Progenitor cell of endocrine pancreas (in vitro differentiated cells): Measurements from ENCODE around the gene OOSP4A. TPM values are rescaled to one million over a fixed set of nuclear protein-coding genes. Genes with fewer than 3 reads are reported as not detected.

Source experiments
- DNase-seq: peaks from one replicate; pipeline ENCODE4 v3.0.0; 2021; ENCODE audit warnings: low spot score; ENCODE audit not compliant: unreplicated experiment
- H3K27ac Mint-ChIP-seq: 2 replicates; pipeline ENCODE4 v1.8.0; 2021; ENCODE audit warnings: mild to moderate bottlenecking, moderate library complexity, mixed read lengths
- H3K27me3 Mint-ChIP-seq: 2 replicates; pipeline ENCODE4 v1.8.0; 2021; ENCODE audit warnings: mixed read lengths
- H3K36me3 Mint-ChIP-seq: 2 replicates; pipeline ENCODE4 v1.8.0; 2022; ENCODE audit warnings: mixed read lengths; ENCODE audit not compliant: insufficient read depth
- H3K4me1 Mint-ChIP-seq: 2 replicates; pipeline ENCODE4 v1.8.0; 2021; ENCODE audit warnings: low read depth, mixed read lengths
- H3K4me3 Mint-ChIP-seq: 2 replicates; pipeline ENCODE4 v1.8.0; 2021; ENCODE audit warnings: low read depth, mild to moderate bottlenecking, moderate library complexity, mixed read lengths
- H3K9me3 Mint-ChIP-seq: 2 replicates; pipeline ENCODE4 v1.8.0; 2021; ENCODE audit warnings: low read depth, mixed read lengths
- total RNA-seq: library from RNA; stranded (reverse); gene quantifications from 2 replicates; pipeline ENCODE4 v1.2.1, GENCODE V29; 2021
- TF ChIP-seq, protein P1 (sequence below): fragments of 200-600 bp; sonication (generic); IDR thresholded peaks from one replicate; pipeline ENCODE4 v1.5.0; 2021; ENCODE audit warnings: antibody characterized with exemption, mild to moderate bottlenecking; ENCODE audit not compliant: unreplicated experiment

OOSP4A gene
- total RNA-seq, 1 donor from 2014 or later = not detected

GRCh38 chr11:59938132-59938531 lies 25.7 kb upstream of the OOSP4A start, which contains the start of gene OOSP1:
Gene OOSP1 (plus strand): TSS chr11:59938432. CDS start chr11:59938455, 23 bp downstream.
- H3K27ac Mint-ChIP-seq = no peak within 1 kb of the TSS

DNA sequence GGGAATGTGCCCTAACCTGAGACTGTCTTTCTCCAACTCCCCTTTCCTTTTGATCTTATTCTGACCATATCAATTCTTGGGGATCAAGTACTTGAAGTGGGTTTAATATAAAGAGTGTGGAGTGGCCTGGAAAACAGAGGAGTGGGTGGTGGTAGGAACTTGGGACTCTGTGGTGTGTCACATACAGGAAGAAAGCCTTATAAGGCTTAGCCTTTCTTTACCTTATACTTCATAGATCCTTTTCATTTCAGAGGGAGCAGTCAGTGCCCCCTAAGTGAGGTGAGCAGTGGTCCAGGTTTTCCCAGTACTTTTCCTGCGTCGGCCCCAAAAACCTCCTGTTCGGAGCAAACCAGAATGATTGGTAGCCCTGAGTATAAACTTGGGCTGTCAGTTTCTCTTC lies 25.1 kb upstream of the OOSP4A start:
- H3K4me3 Mint-ChIP-seq = no peak overlapping the region
- DNase-seq = no peak

More at GRCh38 chr11:59938132-59938531, 25.7 kb upstream of the OOSP4A start, which contains the start of gene OOSP1:
- Mint-ChIP-seq H3K27me3 (no peaks in the 10 kb centered on the region), H3K9me3 (no peaks in the 10 kb centered on the region), H3K4me1 (no peaks in the 10 kb centered on the region), H3K36me3 (no peaks in the 10 kb centered on the region), H3K4me3 (no peak within 1 kb of the TSS)
- no peak for DNase-seq
- TF ChIP-seq, protein P1, sequence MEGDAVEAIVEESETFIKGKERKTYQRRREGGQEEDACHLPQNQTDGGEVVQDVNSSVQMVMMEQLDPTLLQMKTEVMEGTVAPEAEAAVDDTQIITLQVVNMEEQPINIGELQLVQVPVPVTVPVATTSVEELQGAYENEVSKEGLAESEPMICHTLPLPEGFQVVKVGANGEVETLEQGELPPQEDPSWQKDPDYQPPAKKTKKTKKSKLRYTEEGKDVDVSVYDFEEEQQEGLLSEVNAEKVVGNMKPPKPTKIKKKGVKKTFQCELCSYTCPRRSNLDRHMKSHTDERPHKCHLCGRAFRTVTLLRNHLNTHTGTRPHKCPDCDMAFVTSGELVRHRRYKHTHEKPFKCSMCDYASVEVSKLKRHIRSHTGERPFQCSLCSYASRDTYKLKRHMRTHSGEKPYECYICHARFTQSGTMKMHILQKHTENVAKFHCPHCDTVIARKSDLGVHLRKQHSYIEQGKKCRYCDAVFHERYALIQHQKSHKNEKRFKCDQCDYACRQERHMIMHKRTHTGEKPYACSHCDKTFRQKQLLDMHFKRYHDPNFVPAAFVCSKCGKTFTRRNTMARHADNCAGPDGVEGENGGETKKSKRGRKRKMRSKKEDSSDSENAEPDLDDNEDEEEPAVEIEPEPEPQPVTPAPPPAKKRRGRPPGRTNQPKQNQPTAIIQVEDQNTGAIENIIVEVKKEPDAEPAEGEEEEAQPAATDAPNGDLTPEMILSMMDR = no peak

DNA sequence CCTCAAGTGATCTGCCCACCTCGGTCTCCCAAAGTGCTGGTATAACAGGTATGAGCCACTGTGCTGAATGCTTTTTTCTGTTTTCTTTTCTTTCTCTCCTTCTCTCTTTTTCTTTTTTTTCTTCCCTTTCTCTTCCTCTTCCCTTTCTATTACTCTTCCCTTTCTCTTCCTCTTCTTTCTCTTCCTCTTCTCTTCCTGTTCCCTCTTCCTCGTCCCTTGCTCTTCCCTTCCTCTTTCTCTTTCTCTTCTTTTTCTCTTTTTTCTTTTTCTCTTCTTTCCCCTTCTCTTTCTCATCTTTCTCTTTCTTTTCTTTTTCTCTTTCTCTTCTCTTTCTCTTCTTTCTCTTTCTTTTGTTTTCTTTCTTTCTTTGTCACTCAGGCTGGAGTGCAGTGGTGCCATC lies 24.4 kb upstream of the OOSP4A start:
- no peaks in the 10 kb centered on the region for H3K4me1 Mint-ChIP-seq
- peaks cover 3% of the 10 kb centered on the region for H3K9me3 Mint-ChIP-seq
- no peak overlapping the region for H3K4me3 Mint-ChIP-seq
- H3K27ac Mint-ChIP-seq = no peak overlapping the region
- H3K27me3 Mint-ChIP-seq = no peaks in the 10 kb centered on the region
- TF ChIP-seq, protein P1 = no peak
- no peak for DNase-seq
- H3K36me3 Mint-ChIP-seq = no peaks in the 10 kb centered on the region

More for the DNA sequence above, 25.1 kb upstream of the OOSP4A start:
- H3K27ac Mint-ChIP-seq = no peak overlapping the region
- H3K9me3 Mint-ChIP-seq = peaks cover under 1% of the 10 kb centered on the region
- TF ChIP-seq, protein P1 = no peak
- H3K4me1 Mint-ChIP-seq = no peaks in the 10 kb centered on the region
- H3K36me3 Mint-ChIP-seq = no peaks in the 10 kb centered on the region
- no peaks in the 10 kb centered on the region for H3K27me3 Mint-ChIP-seq

GRCh38 chr11:59941091-59941490 lies 22.7 kb upstream of the OOSP4A start:
- Mint-ChIP-seq H3K4me1 (no peaks in the 10 kb centered on the region), H3K4me3 (no peak overlapping the region), H3K9me3 (peaks cover 3% of the 10 kb centered on the region), H3K27me3 (no peaks in the 10 kb centered on the region), H3K27ac (no peak overlapping the region), H3K36me3 (no peaks in the 10 kb centered on the region)
- DNase-seq = no peak
- TF ChIP-seq, protein P1 = no peak

GRCh38 chr11:59943997-59944714 lies 19.7 kb upstream of the OOSP4A start:
- H3K36me3 Mint-ChIP-seq = no peaks in the 10 kb centered on the region
- H3K27me3 Mint-ChIP-seq = no peaks in the 10 kb centered on the region
- H3K4me1 Mint-ChIP-seq = no peaks in the 10 kb centered on the region
- TF ChIP-seq, protein P1 = no peak
- no peak overlapping the region for H3K4me3 Mint-ChIP-seq
- H3K27ac Mint-ChIP-seq = no peak overlapping the region
- peaks cover 3% of the 10 kb centered on the region for H3K9me3 Mint-ChIP-seq
- DNase-seq = no peak
